Ishikawa (cell line): ENCODE measurements around the gene TCEANC.

Experiments used
- CEBPB ChIP-seq: IDR thresholded peaks from 2 replicates; pipeline ENCODE4 v1.6.1; 2012
- CREB1 ChIP-seq: IDR thresholded peaks from 2 replicates; pipeline ENCODE4 v1.6.1; 2012; ENCODE audit warnings: low read depth
- EGR1 ChIP-seq: IDR thresholded peaks from 2 replicates; pipeline ENCODE4 v1.6.1; 2012
- EP300 ChIP-seq: IDR thresholded peaks from 2 replicates; pipeline ENCODE4 v1.6.1; 2012; ENCODE audit warnings: borderline replicate concordance
- FOXM1 ChIP-seq: IDR thresholded peaks from 2 replicates; pipeline ENCODE4 v1.6.1; 2012; ENCODE audit warnings: low read depth, borderline replicate concordance
- NFIC ChIP-seq: IDR thresholded peaks from 2 replicates; pipeline ENCODE4 v1.6.1; 2012
- RAD21 ChIP-seq: IDR thresholded peaks from 2 replicates; pipeline ENCODE4 v1.6.1; 2012; ENCODE audit warnings: low read depth
- TAF1 ChIP-seq: IDR thresholded peaks from 2 replicates; pipeline ENCODE4 v1.6.1; 2012; ENCODE audit warnings: low read depth, mild to moderate bottlenecking
- TCF12 ChIP-seq: IDR thresholded peaks from 2 replicates; pipeline ENCODE4 v1.6.1; 2012; ENCODE audit warnings: low read depth
- TEAD4 ChIP-seq: IDR thresholded peaks from 2 replicates; pipeline ENCODE4 v1.6.1; 2012
- YY1 ChIP-seq: IDR thresholded peaks from 2 replicates; pipeline ENCODE4 v1.6.1; 2012; ENCODE audit warnings: low read depth
- ZBTB7A ChIP-seq: IDR thresholded peaks from 2 replicates; pipeline ENCODE4 v1.6.1; 2012; ENCODE audit warnings: low read depth
- TF ChIP-seq, protein P1 (sequence below): IDR thresholded peaks from 2 replicates; pipeline ENCODE4 v1.6.1; 2012
- TF ChIP-seq, protein P2 (sequence below): IDR thresholded peaks from 2 replicates; pipeline ENCODE4 v1.6.1; 2012
- TF ChIP-seq, protein P3 (sequence below): IDR thresholded peaks from 2 replicates; pipeline ENCODE4 v1.6.1; 2012; ENCODE audit warnings: low read depth, mild to moderate bottlenecking

The TCEANC gene, protein sequence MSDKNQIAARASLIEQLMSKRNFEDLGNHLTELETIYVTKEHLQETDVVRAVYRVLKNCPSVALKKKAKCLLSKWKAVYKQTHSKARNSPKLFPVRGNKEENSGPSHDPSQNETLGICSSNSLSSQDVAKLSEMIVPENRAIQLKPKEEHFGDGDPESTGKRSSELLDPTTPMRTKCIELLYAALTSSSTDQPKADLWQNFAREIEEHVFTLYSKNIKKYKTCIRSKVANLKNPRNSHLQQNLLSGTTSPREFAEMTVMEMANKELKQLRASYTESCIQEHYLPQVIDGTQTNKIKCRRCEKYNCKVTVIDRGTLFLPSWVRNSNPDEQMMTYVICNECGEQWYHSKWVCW

GRCh38 chrX:13652850-13653693 lies at the start of gene TCEANC:
TSS of gene TCEANC (plus strand) at chrX:13653141. CDS start at chrX:13662509, 9,368 bp downstream.
- no peak for TF ChIP-seq FOXM1
- peak; percentile 52; the same call in 1 of the 2 replicates for TF ChIP-seq TAF1
- peak; percentile 71 for TF ChIP-seq YY1
- TF ChIP-seq, protein P1, sequence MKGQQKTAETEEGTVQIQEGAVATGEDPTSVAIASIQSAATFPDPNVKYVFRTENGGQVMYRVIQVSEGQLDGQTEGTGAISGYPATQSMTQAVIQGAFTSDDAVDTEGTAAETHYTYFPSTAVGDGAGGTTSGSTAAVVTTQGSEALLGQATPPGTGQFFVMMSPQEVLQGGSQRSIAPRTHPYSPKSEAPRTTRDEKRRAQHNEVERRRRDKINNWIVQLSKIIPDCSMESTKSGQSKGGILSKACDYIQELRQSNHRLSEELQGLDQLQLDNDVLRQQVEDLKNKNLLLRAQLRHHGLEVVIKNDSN: peak; percentile 96
- TF ChIP-seq, protein P2, sequence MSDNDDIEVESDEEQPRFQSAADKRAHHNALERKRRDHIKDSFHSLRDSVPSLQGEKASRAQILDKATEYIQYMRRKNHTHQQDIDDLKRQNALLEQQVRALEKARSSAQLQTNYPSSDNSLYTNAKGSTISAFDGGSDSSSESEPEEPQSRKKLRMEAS: peak; percentile 73

DNA sequence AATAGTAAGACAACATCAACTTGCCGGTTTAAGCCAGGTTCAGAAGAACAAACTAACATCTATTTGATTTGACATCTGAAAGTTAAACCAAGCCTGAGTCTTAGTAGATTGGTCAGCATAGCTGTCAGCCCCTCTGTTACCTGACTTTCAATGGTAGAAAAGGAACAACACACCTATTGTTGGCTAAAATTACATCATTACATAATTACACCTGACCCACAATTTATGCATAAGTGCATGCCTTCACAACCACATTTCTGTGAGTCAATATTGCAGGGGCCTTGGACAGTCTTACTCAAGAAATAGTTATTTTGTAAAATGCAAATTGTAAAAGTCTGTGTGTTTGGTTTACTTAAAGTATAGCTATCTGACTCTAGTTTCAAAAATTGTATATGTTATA lies 47.3 kb upstream of the TCEANC start:
- no peak for TF ChIP-seq YY1
- no peak for TF ChIP-seq TEAD4
- no peak for TF ChIP-seq ZBTB7A
- no peak for TF ChIP-seq NFIC
- TF ChIP-seq, protein P3, sequence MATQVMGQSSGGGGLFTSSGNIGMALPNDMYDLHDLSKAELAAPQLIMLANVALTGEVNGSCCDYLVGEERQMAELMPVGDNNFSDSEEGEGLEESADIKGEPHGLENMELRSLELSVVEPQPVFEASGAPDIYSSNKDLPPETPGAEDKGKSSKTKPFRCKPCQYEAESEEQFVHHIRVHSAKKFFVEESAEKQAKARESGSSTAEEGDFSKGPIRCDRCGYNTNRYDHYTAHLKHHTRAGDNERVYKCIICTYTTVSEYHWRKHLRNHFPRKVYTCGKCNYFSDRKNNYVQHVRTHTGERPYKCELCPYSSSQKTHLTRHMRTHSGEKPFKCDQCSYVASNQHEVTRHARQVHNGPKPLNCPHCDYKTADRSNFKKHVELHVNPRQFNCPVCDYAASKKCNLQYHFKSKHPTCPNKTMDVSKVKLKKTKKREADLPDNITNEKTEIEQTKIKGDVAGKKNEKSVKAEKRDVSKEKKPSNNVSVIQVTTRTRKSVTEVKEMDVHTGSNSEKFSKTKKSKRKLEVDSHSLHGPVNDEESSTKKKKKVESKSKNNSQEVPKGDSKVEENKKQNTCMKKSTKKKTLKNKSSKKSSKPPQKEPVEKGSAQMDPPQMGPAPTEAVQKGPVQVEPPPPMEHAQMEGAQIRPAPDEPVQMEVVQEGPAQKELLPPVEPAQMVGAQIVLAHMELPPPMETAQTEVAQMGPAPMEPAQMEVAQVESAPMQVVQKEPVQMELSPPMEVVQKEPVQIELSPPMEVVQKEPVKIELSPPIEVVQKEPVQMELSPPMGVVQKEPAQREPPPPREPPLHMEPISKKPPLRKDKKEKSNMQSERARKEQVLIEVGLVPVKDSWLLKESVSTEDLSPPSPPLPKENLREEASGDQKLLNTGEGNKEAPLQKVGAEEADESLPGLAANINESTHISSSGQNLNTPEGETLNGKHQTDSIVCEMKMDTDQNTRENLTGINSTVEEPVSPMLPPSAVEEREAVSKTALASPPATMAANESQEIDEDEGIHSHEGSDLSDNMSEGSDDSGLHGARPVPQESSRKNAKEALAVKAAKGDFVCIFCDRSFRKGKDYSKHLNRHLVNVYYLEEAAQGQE: no peak
- no peak for TF ChIP-seq EGR1
- TF ChIP-seq CEBPB: no peak
- no peak for TF ChIP-seq TAF1
- no peak for TF ChIP-seq TCF12
- TF ChIP-seq CREB1: no peak
- no peak for TF ChIP-seq EP300
- TF ChIP-seq FOXM1: no peak
- TF ChIP-seq, protein P2: no peak
- TF ChIP-seq, protein P1: no peak
- TF ChIP-seq RAD21: no peak

DNA sequence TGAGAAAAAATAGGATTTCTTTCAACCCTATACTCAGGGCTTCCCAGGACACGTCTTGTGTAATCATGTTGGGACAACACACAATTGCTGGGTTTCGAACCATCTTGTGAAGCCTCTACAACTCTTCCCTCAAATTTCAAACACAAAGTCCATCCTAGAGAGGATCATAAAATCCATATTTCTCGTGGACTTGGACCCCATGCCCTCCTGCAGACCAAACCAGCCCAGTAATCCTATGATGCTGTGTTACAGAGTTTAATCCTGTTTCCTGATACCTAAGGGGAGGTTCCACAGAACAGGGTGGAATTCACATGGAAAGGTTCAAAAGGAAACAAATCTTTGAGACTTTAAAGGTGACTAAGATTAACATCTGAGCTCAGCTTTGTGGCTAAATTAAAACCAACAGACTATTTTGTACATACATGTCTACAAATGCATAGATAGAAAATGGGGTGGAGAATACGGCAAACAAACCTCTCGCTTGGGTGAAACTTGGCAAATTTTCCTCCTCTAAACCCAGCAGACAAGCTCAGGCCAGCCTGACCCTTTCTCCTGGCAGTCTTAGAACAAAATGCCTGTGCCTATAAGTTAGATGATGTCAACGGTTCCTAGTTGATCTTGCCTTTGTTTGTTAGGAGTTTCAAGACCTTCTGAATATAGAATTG lies 45.5 kb upstream of the TCEANC start:
- TF ChIP-seq RAD21 (no peak), EGR1 (no peak), YY1 (no peak), TAF1 (no peak), TEAD4 (no peak), CREB1 (no peak), ZBTB7A (no peak)
- TF ChIP-seq, protein P1: no peak
- TF ChIP-seq, protein P2: no peak

DNA sequence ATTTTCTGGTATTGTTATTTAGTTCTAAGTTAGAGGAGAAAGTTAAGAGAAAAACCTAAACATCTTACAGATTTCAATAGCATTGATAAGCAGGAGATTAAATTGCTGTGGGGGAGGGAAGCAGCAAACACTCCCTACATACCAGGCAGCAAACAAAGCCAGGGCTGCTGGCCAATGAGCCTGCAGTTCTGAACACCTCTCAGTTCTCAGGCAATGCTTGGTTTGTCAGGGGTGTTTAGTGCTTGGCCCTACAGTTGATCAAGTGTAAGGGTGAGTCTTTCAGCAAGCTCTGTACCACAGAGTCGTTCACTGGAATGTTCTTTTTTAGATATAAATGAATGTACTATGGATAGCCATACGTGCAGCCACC lies 45.0 kb upstream of the TCEANC start:
- TF ChIP-seq EGR1 (no peak), TEAD4 (0 out of 2 replicates have a peak, but pooled peaks have one; percentile 16)

- no peak for TF ChIP-seq TCF12
- TF ChIP-seq, protein P3: no peak
- TF ChIP-seq CEBPB: no peak
- TF ChIP-seq ZBTB7A: no peak
Observed at GRCh38 chrX:13614154-13614553, 38.8 kb upstream of the TCEANC start.
